Kidney epithelial cell (primary cell): ENCODE results near the gene PNLIP. TPM values are rescaled to one million over a fixed set of nuclear protein-coding genes. Genes with fewer than 3 reads are reported as not detected.

Experiments
- DNase-seq: peaks from one replicate; pipeline ENCODE4 v3.0.0-alpha.2; 2010; ENCODE audit warnings: low read depth
- H3K27me3 ChIP-seq: 2 replicates; pipeline ENCODE4 v1.6.0; 2011; ENCODE audit warnings: low read length; ENCODE audit not compliant: control insufficient read depth, insufficient read depth
- H3K36me3 ChIP-seq: 2 replicates; pipeline ENCODE4 v1.5.1; 2011; ENCODE audit warnings: low read length; ENCODE audit not compliant: control insufficient read depth, insufficient read depth
- H3K4me3 ChIP-seq: 2 replicates; pipeline ENCODE4 v1.5.1; 2011; ENCODE audit warnings: low read depth, mild to moderate bottlenecking, control low read depth, low read length
- total RNA-seq: library from RNA; depleted of rRNA; stranded (reverse); fragments of >200 nt; gene quantifications from 2 replicates; pipeline ENCODE4 v1.2.3, GENCODE V29; 2015
- TF ChIP-seq, protein P1 (sequence below): IDR thresholded peaks from 2 replicates; pipeline ENCODE4 v1.5.1; 2011; ENCODE audit warnings: mild to moderate bottlenecking, moderate library complexity, low read length, control low read depth, inconsistent platforms; ENCODE audit not compliant: insufficient read depth, poor library complexity, severe bottlenecking

The PNLIP gene
- not detected in 2 replicates for total RNA-seq

DNA sequence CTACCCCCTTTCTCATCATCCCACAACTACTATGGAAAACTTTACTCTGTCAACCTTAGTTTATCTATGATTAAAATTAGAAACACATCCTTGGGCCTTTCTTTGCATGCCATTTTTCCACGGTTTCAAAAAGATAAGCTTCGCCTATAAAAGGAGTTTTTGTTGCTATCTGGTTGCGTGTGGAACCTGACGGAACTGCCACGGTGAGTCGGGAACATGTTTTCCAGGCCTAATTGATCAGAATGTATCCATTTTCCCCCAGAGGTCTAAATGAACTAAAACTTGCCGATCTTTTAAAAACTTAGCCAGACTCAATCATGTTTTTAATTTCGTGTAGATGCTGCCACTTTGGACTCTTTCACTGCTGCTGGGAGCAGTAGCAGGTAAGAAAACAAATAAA is at the start of gene PNLIP:
PNLIP (plus strand) TSS at position 176 of the 400 bp plus-strand sequence; CDS start at position 338, 162 bp downstream.
- DNase-seq = no peak
- H3K36me3 ChIP-seq = no peaks in the 10 kb centered on the region
- H3K27me3 ChIP-seq = no peaks in the 10 kb centered on the region
- H3K4me3 ChIP-seq = no peak within 1 kb of the TSS
- TF ChIP-seq, protein P1, sequence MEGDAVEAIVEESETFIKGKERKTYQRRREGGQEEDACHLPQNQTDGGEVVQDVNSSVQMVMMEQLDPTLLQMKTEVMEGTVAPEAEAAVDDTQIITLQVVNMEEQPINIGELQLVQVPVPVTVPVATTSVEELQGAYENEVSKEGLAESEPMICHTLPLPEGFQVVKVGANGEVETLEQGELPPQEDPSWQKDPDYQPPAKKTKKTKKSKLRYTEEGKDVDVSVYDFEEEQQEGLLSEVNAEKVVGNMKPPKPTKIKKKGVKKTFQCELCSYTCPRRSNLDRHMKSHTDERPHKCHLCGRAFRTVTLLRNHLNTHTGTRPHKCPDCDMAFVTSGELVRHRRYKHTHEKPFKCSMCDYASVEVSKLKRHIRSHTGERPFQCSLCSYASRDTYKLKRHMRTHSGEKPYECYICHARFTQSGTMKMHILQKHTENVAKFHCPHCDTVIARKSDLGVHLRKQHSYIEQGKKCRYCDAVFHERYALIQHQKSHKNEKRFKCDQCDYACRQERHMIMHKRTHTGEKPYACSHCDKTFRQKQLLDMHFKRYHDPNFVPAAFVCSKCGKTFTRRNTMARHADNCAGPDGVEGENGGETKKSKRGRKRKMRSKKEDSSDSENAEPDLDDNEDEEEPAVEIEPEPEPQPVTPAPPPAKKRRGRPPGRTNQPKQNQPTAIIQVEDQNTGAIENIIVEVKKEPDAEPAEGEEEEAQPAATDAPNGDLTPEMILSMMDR = no peak

DNA sequence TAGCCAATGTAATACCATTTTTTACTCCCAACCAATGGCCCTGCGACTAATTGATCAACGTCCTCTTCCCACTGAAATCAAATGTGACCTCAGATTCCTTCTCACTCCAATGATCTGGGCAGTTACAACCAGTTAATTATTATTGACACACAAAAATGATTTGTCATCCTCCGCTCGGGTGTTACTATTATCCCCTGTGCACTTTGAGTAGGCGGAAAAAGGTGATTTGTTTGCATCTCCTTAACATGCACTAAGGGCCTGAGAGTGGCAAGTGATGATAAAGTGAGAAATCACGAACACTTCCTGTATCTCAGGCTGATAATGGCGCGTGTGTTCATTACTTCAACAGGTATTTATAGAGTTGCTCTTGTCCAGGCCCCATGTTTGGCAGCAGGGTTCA is 40.9 kb upstream of the PNLIP start:
- TF ChIP-seq, protein P1 = no peak
- H3K4me3 ChIP-seq = no peak overlapping the region
- H3K36me3 ChIP-seq = no peaks in the 10 kb centered on the region
- no peaks in the 10 kb centered on the region for H3K27me3 ChIP-seq
- no peak for DNase-seq

DNA sequence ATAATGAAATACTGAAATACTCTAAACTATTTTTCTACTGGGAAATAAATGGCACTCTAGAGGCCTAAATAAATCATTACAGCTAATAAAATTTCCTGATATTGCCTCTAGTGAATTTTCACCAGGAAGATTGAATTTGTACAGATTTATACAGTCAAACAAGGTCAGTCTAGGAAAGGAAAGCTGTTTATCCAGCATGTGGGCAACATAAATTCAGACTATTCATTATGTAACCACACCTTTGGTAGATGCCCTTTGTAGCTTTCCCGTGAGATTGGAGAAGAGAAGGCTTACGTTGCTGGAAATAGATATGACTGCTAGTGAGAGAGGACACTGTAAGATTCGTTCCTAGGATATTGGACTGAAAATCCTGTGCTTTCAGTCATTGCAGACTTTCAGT is 35.2 kb upstream of the PNLIP start:
- TF ChIP-seq, protein P1 = no peak
- DNase-seq = no peak
- Histone ChIP-seq H3K27me3 (no peaks in the 10 kb centered on the region), H3K4me3 (no peak overlapping the region), H3K36me3 (no peaks in the 10 kb centered on the region)

DNA sequence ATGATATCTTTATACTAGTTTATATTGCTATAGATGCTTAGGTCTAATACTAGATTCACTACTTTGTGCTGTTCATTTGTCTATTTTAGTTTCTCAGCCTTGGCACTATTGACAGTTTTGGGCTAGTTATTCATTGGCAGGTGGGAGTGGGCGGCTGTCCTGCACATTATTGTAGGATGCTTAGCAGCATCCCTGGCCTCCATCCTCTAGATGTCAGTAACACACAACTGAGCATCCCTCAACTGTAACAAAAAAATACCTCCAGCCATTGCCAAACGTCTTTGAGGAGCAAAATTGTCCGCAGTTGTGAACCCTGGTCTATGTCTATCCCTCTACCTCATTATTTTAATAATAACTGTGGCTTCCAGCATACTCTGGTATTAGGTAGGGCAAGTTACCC is 34.4 kb upstream of the PNLIP start:
- TF ChIP-seq, protein P1 = no peak
- Histone ChIP-seq H3K36me3 (no peaks in the 10 kb centered on the region), H3K4me3 (no peak overlapping the region), H3K27me3 (no peaks in the 10 kb centered on the region)
- no peak for DNase-seq

DNA sequence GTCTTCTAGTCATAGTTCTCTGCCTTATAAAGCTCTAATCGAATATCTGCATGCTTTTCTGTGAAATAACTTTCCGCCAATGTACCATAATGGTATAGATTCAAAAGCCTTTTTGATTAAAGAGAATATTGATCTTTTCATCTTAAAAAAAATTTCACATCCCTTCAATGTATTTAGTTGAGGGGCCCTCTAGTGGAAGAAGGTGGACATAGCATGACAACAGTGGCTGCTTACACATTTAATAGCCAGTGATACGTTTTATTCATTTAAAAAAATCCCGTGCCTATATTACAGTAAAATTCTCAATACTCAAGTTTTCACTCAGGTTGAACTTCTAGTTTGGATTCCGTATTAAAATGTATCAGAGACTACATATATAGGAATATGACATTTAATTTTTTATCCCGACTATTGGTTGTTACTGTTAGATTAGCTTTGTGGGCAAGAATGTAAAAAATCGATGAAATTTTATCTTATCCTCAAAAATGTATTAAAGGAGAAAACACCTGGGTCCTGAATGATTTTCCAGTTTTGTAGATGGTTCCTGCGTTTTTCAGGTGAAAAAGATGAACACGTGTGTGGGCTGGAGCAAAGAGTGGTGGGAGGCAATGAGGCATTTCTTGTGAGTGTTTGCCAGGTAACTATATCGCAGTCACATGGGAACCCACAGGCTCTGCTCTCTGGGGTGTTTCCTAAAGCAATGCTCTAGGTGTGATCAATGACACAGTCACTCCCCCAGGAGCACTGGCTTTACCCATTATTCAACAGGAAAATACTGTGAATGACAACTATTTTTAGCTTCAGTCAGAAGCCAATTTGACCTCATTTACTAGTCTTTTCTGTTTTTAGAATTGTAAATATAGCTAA is 24.1 kb upstream of the PNLIP start:
- TF ChIP-seq, protein P1 = peak; percentile 79
- no peaks in the 10 kb centered on the region for H3K27me3 ChIP-seq
- H3K4me3 ChIP-seq = no peak overlapping the region
- no peak for DNase-seq
- H3K36me3 ChIP-seq = no peaks in the 10 kb centered on the region

DNA sequence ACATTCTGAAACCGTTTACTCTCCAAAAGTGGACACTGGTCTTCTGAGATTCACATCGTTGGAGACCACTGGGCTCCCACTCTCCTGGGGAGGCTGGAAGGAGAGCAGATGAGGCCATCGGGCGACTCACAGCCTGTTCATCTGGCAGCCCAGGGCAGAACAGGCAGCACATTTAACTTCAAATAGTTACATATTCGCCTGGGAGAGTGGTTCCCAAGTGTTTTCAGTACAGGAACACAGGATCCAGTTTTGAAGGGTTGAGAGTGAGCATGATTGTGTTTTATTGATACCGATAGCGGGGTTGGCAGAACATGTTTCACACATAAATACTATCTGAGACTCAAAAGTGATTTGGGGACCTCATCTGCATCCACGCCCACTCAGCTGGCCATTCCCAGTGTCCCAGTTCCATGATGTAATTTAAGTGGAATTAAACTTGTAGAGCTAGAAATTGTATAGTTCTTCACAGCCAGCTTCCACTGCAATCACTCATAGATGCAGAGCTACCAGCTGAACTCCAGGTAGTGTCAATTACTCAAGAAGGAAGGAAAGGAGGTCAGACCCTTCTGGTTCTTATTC is 22.8 kb upstream of the PNLIP start:
- DNase-seq = no peak
- H3K4me3 ChIP-seq = no peak overlapping the region
- H3K27me3 ChIP-seq = no peaks in the 10 kb centered on the region
- no peaks in the 10 kb centered on the region for H3K36me3 ChIP-seq
- TF ChIP-seq, protein P1 = no peak
